GM18951 (cell line): ENCODE results near the gene IPCEF1.
A peak's percentile ranks its signal among the peaks of the same experiment; 100 is the strongest.
"Not testable (repeated sequence)": the region's sequence is repeated elsewhere in the genome, so short reads cannot be mapped to it uniquely, and the experiment has no call there.

Experiments used
- POLR2A ChIP-seq: IDR thresholded peaks from 4 replicates; pipeline ENCODE4 v1.6.1; 2011; ENCODE audit warnings: mild to moderate bottlenecking; ENCODE audit not compliant: insufficient read length, insufficient read depth; ENCODE audit errors: extremely low read depth
- in situ Hi-C: fragments of 300-500 bp; cut with MboI; formaldehyde crosslinking; loops from one replicate; pipeline ENCODE4 v1.12.0; 2022; ENCODE audit warnings: low sequenced_read_pairs, mixed read lengths, inconsistent platforms; ENCODE audit not compliant: unreplicated experiment

IPCEF1 gene

GRCh38 chr6:154179434-154179833 lies 177.2 kb downstream of the IPCEF1 start:
- in situ Hi-C loops: no loop called here
- TF ChIP-seq POLR2A: no peak

- in situ Hi-C loops: not testable (repeated sequence)
Measured at GRCh38 chr6:154172393-154172792, 184.2 kb downstream of the IPCEF1 start.

GRCh38 chr6:154170106-154170505 lies 186.5 kb downstream of the IPCEF1 start:
- in situ Hi-C loops: no loop called here
- TF ChIP-seq POLR2A: no peak

- no peak for TF ChIP-seq POLR2A
- in situ Hi-C loops: no loop called here
Measured at GRCh38 chr6:154169193-154169847, 187.3 kb downstream of the IPCEF1 start.

- no peak for TF ChIP-seq POLR2A
- in situ Hi-C loops: no loop called here
Measured at GRCh38 chr6:154167126-154167525, 189.5 kb downstream of the IPCEF1 start.

- no peak for TF ChIP-seq POLR2A
- in situ Hi-C loops: no loop called here
Measured at GRCh38 chr6:154166140-154166539, 190.5 kb downstream of the IPCEF1 start.

- in situ Hi-C loops: no loop called here
- no peak for TF ChIP-seq POLR2A
Measured at GRCh38 chr6:154165478-154165877, 191.1 kb downstream of the IPCEF1 start.

- in situ Hi-C loops: loop anchor here (5.0 kb wide), 1 partner anchor 198 kb away; no protein-coding TSS in a partner anchor
- no peak for TF ChIP-seq POLR2A
Measured at GRCh38 chr6:154164397-154164796, 192.2 kb downstream of the IPCEF1 start.

- no peak for TF ChIP-seq POLR2A
Measured at GRCh38 chr6:154161689-154162088, 194.9 kb downstream of the IPCEF1 start.

GRCh38 chr6:154159126-154159525 lies 197.5 kb downstream of the IPCEF1 start:
- in situ Hi-C loops: loop anchor here (10.0 kb wide), 1 partner anchor 116 kb away; no protein-coding TSS in a partner anchor
- no peak for TF ChIP-seq POLR2A

More at GRCh38 chr6:154161689-154162088, 194.9 kb downstream of the IPCEF1 start:
- in situ Hi-C loops: loop anchor here (5.0 kb wide), 1 partner anchor 201 kb away; no protein-coding TSS in a partner anchor

GRCh38 chr6:154157706-154158105 lies 198.9 kb downstream of the IPCEF1 start:
- in situ Hi-C loops: loop anchor here (10.0 kb wide), 1 partner anchor 117 kb away; no protein-coding TSS in a partner anchor
- TF ChIP-seq POLR2A: no peak

- peak; percentile 29 for TF ChIP-seq POLR2A
- in situ Hi-C loops: loop anchor here (10.0 kb wide), 1 partner anchor 118 kb away; no protein-coding TSS in a partner anchor
Measured at GRCh38 chr6:154157082-154157481, 199.5 kb downstream of the IPCEF1 start.

- in situ Hi-C loops: loop anchor here (10.0 kb wide), 1 partner anchor 118 kb away; no protein-coding TSS in a partner anchor
- TF ChIP-seq POLR2A: peak; percentile 18
Measured at GRCh38 chr6:154156135-154156896, 200.3 kb downstream of the IPCEF1 start.
